GM13977 (cell line): ENCODE results near the gene LATS2.

ENCODE experiments used
- DNase-seq: peaks from one replicate; pipeline ENCODE4 v3.0.0; 2012; ENCODE audit warnings: low spot score
- CTCF ChIP-seq: IDR thresholded peaks from 2 replicates; pipeline ENCODE4 v1.5.1; 2012; ENCODE audit warnings: mild to moderate bottlenecking, control low read depth; ENCODE audit not compliant: insufficient read depth; ENCODE audit errors: extremely low read depth, missing control alignments
- in situ Hi-C: fragments of 300-500 bp; cut with MboI; formaldehyde crosslinking; loops from one replicate; pipeline ENCODE4 v1.12.0; 2022; ENCODE audit warnings: low sequenced_read_pairs, low pct_unique_long_range_greater_than_20kb, mixed read lengths, inconsistent platforms; ENCODE audit not compliant: unreplicated experiment

LATS2 gene

GRCh38 chr13:21081926-21082325 lies 20.5 kb upstream of the LATS2 start:
- in situ Hi-C loops = no loop called here
- TF ChIP-seq CTCF = no peak
- DNase-seq = no peak

- DNase-seq = no peak
- in situ Hi-C loops = no loop called here
- no peak for TF ChIP-seq CTCF
These were observed 19.2 kb upstream of the LATS2 start for GRCh38 chr13:21080593-21080891.

- in situ Hi-C loops = no loop called here
- TF ChIP-seq CTCF = no peak
- no peak for DNase-seq
These were observed 18.6 kb upstream of the LATS2 start for GRCh38 chr13:21079761-21080592.

GRCh38 chr13:21079221-21079620 lies 17.8 kb upstream of the LATS2 start:
- no peak for DNase-seq
- in situ Hi-C loops = no loop called here
- no peak for TF ChIP-seq CTCF

GRCh38 chr13:21078501-21078900 lies 17.1 kb upstream of the LATS2 start:
- TF ChIP-seq CTCF = no peak

GRCh38 chr13:21077788-21078353 lies 16.5 kb upstream of the LATS2 start:
- in situ Hi-C loops = no loop called here
- DNase-seq = no peak
- TF ChIP-seq CTCF = no peak

More at GRCh38 chr13:21078501-21078900, 17.1 kb upstream of the LATS2 start:
- DNase-seq = no peak
- in situ Hi-C loops = no loop called here
